ENCODE data around the gene SLC28A1.

The SLC28A1 gene

GRCh38 chr15:84886211-84886983, 1.9 kb downstream of the SLC28A1 start:
- no peak for DNase-seq (ENCODE audit: low read depth)

DNA sequence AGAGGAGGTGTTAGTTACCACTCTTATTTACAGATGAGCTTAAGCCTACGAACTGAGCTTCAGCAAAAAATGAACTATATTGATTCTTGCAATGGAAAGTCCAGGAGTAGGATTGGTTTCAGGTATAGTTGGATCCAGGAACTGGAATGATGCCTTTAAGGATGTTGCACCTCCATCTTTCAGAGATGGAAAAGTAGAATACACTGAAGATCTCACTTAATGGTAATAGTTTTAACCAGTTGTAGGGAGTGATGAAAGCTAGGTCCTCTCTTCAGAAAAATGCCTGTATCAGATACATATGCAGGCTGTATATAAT, 2.5 kb downstream of the SLC28A1 start:
- no peak for DNase-seq (ENCODE audit: low read depth)

DNA sequence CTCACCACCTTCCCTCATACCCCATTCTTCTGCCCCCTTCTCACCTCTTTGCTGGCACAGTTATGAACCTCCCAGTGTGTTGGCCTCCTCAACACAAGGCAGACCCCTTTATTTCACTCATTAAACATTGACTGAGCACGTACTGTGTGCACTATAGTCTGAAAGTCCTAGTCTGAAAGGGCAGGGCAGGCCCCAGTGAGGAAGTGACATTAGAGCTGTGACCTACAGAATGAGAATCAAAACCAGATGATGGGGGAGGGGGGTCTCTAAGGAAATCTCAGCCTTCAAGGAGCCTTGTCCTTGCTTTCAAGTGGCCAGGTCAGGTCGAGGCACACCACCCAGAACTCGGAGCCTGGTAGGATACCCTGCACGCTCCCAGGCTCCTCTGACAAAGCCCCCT, 3.5 kb downstream of the SLC28A1 start:
- DNase-seq (ENCODE audit: low read depth), result no peak

DNA sequence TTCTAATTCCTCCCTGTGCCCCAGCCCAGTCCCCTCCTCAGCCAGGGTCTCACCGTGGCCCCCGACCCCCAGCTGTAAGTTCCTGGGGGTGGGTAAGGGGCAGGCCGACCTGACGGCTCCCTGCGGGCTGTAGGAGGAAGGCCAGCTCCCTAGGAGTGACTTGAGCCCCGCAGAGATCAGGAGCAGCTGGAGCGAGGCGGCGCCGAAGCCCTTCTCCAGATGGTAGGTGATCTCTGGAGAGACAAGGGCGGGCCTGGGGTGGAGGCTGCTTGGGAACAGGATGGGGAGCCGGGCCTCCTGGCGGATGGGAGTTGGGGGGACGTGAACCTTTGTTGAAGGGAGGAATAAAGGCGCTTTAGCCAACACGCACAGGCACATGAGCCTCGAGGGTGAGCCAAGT, 4.2 kb downstream of the SLC28A1 start:
- no peak for DNase-seq (ENCODE audit: low read depth)

- DNase-seq (ENCODE audit: low read depth), result no peak
Observed at GRCh38 chr15:84889313-84889990, 5.0 kb downstream of the SLC28A1 start.

DNA sequence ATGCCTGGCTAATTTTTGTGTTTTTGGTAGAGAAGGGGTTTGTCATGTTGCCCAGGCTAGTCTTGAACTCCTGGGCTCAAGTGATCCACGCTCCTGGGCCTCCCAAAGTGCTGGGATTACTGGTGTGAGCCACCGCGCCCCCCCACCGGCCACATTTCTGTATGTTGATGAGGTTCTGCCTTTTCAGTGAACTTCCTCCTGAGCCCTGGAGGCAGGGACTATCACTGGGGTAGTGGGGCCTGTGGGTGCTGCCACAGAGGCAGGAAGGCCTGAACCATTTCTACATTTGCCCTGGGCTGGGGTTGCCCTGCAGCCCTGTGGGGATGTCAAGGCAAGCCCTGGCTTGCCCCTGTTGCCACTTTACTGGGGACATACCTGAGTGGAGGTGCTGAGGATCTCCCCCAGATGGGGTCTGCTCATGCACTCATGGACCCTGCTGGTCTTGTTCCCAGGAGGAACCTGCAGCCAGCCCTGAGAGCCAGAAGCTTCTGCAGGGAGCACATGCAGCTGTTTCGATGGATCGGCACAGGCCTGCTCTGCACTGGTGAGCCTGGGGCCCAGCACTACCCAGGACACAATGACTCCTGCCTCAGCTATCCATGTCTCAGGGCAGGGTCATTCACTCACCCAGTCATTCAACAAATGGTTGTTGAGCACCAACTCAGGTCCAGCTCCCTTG, 5.7 kb downstream of the SLC28A1 start:
- no peak for DNase-seq (ENCODE audit: low read depth)

- no peak for DNase-seq (ENCODE audit: low read depth)
Observed at GRCh38 chr15:84890670-84891162, 6.3 kb downstream of the SLC28A1 start.

- no peak for DNase-seq (ENCODE audit: low read depth)
Observed at GRCh38 chr15:84891339-84891738, 6.9 kb downstream of the SLC28A1 start.

- no peak for DNase-seq (ENCODE audit: low read depth)
Observed at GRCh38 chr15:84892786-84893307, 8.4 kb downstream of the SLC28A1 start.

GRCh38 chr15:84893607-84894006, 9.1 kb downstream of the SLC28A1 start:
- no peak for DNase-seq (ENCODE audit: low read depth)

DNA sequence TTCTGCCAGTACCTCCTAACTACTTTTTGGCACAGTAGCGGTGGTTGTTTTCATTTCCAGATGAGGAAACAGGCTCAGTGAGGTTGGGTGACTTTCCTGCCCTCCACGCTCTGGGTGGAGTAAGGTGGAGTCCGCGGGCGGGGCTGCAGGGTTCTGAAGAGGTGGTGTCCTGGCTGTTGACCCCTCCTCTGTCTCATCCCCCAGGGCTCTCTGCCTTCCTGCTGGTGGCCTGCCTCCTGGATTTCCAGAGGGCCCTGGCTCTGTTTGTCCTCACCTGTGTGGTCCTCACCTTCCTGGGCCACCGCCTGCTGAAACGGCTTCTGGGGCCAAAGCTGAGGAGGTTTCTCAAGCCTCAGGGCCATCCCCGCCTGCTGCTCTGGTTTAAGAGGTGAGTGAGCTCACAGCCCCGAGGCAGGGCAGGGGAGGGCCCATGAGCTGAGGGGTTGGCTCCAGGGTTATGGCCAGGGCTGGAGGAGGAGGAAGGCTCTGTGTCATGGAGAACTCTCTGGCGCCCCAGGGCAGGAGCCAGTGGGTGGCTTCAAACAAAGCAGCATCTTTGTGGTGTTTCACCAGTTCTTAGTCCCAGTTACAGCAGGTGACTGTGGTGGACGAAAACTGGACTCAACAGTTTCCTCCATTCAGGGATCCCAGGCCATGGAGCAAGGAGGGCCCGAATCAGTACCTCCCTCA, 10.4 kb downstream of the SLC28A1 start:
- DNase-seq (ENCODE audit: low read depth), result no peak

DNA sequence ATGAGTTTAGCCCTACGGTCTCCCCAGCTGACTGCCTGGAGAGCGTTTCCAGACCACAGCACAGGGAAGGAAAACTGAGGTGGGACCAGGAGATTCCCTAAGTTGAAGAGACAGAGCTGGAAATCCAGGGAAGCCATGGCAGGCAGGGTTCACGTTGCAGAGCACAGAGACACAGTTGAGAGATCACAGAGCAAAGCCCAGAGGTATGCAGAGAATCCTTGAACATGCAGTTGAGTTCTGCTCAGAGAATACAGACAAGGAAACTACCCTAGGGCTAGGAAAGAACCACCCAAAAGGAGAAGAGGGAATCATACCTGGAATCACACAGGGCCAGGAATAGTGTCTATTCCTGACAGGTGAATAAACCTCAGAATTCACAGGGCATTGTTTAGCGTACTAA, 14.3 kb downstream of the SLC28A1 start:
- DNase-seq (ENCODE audit: low read depth), result no peak

DNA sequence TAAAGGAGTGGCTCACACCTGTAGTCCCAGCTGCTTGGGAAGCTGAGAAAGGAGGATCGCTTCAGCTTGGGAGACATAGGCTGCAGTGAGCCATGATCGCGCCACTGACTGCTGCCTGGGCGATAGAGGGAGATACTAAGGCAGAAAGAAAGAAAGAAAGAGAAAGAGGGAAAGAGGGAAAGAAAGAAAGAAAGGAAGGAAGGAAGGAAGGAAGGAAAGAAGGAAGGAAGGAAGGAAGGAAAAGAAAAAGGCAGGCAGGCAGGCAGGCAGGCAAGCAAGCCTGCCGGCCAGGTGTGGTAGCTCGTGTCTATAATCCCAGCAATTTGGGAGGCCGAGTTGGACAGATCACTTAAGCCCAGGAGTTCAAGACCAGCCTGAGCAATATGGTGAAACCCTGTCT, 15.3 kb downstream of the SLC28A1 start:
- DNase-seq (ENCODE audit: low read depth), result no peak

DNA sequence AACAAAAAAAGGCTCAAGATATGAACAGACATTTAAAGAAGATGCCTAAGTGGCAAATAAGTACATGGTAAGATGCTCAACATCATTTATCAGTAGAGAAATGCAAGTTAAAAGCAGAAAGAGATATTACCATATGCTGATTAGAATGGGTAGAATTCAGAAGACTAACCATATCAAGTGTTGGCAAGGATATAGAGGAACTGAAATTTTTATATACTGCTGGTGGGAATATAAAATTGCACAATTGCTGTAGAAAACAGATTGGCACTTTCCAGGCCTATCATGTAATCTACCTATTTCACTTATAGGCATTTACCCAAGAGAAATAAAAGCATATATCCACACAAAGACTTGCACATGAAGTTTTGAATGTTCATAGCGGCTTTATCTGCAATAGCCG, 17.1 kb downstream of the SLC28A1 start:
- no peak for DNase-seq (ENCODE audit: low read depth)

- DNase-seq (ENCODE audit: low read depth), result no peak
Observed at GRCh38 chr15:84903751-84904150, 19.3 kb downstream of the SLC28A1 start.

GRCh38 chr15:84904419-84904818, 20.0 kb downstream of the SLC28A1 start:
- DNase-seq (ENCODE audit: low read depth), result no peak

DNA sequence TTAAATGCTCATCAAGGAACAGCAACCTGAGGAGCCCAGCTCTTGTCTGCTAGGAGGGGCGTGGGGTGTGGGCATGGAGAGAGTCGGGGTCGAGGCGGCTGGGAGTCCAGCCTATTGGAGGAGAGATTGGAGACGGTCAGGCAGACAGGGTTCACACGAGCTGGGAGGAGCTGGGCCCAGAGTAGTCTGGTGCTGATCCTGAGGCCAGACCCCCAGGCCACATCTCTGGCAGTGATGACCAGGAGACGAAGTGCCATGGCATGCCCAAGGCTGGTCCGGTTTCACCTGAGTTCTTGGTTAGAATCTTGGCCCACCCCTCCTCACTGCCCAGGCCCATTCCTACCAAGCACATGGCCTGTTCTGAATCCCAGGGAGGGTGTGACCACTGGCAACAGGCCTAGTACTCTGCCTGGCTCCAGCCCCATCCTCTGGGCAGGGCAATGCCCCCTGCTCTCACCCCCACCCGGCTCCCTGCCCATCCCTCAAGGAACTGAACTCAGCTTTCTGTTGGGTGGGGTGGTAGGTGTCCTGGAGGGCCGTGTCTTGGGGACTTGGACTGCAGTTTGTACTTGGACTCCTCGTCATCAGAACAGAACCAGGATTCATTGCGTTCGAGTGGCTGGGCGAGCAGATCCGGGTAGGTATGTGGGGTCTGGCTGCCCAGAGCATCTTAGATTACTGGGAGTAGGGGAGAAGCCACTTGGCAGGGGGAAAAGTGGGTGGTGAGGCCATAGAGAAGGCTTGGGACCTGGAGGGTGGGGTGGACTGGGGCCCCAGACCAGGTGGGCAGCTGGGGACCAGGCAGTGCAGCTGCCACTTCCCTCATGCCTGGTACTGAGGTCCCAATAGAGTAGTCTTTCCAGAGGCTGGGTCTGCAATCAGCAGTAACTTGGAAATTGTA, 20.8 kb downstream of the SLC28A1 start:
- DNase-seq (ENCODE audit: low read depth), result no peak

- DNase-seq (ENCODE audit: low read depth), result no peak
Observed at GRCh38 chr15:84907731-84908130, 23.3 kb downstream of the SLC28A1 start.

- no peak for DNase-seq (ENCODE audit: low read depth)
Observed at GRCh38 chr15:84908564-84908963, 24.1 kb downstream of the SLC28A1 start.

- no peak for DNase-seq (ENCODE audit: low read depth)
Observed at GRCh38 chr15:84909029-84909428, 24.6 kb downstream of the SLC28A1 start.

DNA sequence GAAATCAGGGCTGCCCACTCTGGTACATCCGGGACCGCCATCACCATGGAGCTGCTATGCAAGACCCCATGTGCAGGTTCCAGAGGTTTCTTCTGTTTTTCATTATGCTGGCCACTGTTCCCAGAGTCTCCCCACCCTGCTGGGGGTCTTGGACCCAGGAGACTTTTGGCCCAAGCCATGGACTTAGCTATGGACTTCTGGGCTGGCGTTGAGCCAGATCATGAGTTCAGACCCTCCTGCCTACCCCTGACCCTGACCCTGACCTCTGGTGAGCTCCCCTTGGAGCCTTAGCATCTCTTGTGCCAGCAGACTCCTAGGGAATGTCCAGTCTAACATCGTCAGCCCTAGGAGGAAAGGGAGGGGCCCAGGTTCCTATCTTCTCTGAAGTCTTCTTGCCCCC, 25.3 kb downstream of the SLC28A1 start:
- no peak for DNase-seq (ENCODE audit: low read depth)
